Left lung (tissue), 10 donors: ENCODE results near the gene TIPARP. TPM values are rescaled to one million over a fixed set of nuclear protein-coding genes. Genes with fewer than 3 reads are reported as not detected.
"Not testable (repeated sequence)": the region's sequence is repeated elsewhere in the genome, so short reads cannot be mapped to it uniquely, and the experiment has no call there.

Experiments used
- ATAC-seq: fragments of 200-7000 bp; cut with Tn5 transposase; one replicate; pipeline ENCODE4 v1.9.1; 2020; ENCODE audit warnings: moderate library complexity
- DNase-seq, 4 donors: peaks; one replicate each; pipeline ENCODE4 v3.0.0-alpha.2; 2013 to 2020
- H3K27ac ChIP-seq, 2 donors: fragments of 200-600 bp; sonication (generic) in 1 of 2; one replicate each; pipeline versions ENCODE4 v1.5.0 to v1.8.0; 2020 to 2021
- H3K27me3 ChIP-seq, 2 donors: fragments of 200-600 bp; sonication (generic) in 1 of 2; one replicate each; pipeline versions ENCODE4 v1.5.0 to v1.8.0; 2020 to 2021
- H3K36me3 ChIP-seq, 2 donors: fragments of 200-600 bp; sonication (generic) in 1 of 2; one replicate each; pipeline versions ENCODE4 v1.5.0 to v1.8.0; 2020 to 2021
- H3K4me1 ChIP-seq, 2 donors: fragments of 200-600 bp; one replicate each; pipeline ENCODE4 v1.8.0; 2021
- H3K4me3 ChIP-seq, 2 donors: fragments of 200-600 bp; sonication (generic) in 1 of 2; one replicate each; pipeline versions ENCODE4 v1.5.0 to v1.8.0; 2020 to 2021; ENCODE audit warnings: mild to moderate bottlenecking in 1 of 2
- H3K9me3 ChIP-seq, 2 donors: fragments of 200-600 bp; sonication (generic) in 1 of 2; one replicate each; pipeline versions ENCODE4 v1.5.0 to v1.8.0; 2020 to 2021
- intact Hi-C, 2 donors: fragments of 100-400 bp; cut with DNase I; formaldehyde crosslinking; loops; one replicate each; pipeline versions ENCODE4 v1.11.2 to v1.14.2; 2022
- polyA plus RNA-seq, 6 donors: library from polyadenylated mRNA; unstranded; fragments of 120-200 nt; gene quantifications; one replicate each; pipeline ENCODE4 v1.2.1, GENCODE V29; 2013; ENCODE audit not compliant: insufficient read length in 6 of 6
- total RNA-seq, 2 donors: library from RNA; stranded (reverse); fragmentation: NEBNext Ultra II Directional; extraction: Animal tissue kit (Norgen Biotek cat#: 25700); gene quantifications; one replicate each; pipeline ENCODE4 v1.2.1, GENCODE V29; 2021
- TF ChIP-seq, protein P1 (sequence below), 2 donors: fragments of 200-600 bp; sonication (generic) in 1 of 2; IDR thresholded peaks; one replicate each; pipeline versions ENCODE4 v1.5.0 to v1.8.0; 2021; ENCODE audit warnings: antibody characterized with exemption in 2 of 2
- donor health status: DM: no; HTN: yes; CAD: no.
- donor health status: DM: no; HTN: no; CAD: no.

The TIPARP gene
- total and polyA plus RNA-seq, 8 donors, result 21.0 to 49.5 (median 28.1) TPM

DNA sequence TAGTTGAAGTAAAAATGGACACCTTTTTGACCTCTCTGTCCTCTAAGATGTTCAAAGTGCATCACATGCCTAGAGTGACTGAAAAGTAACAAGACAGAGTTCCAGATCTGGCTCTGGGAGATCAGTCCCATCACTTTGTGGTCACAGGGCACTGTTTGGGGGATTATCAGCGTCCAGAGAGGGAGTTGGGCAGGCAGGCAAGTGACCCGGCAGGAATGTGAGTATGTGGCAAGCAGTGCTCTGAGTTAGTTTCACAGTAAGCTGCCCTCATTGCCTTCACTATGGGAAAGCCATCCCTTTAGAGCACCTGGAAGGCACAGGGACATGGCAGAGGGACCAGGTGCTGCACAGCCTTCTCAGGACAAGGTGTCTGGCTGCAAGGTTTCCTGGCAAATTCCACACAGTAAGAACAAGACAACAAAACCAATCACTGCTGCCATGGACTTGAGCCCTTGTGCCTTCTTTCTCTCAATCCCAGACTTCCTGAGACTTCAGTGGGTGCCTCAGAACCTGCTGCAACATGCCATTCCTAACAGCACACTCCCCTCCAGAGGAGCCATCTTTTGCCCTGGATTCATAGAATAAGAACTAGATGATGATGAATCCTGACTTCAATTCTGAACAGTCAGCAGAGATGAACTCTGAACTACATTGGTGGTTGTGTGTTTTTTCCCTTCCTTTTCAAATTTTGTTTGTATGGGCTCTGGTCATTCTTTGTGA, 55.2 kb downstream of the TIPARP start:
- H3K4me1 ChIP-seq, result no peaks in the 10 kb centered on the region
- no peak overlapping the region for H3K27ac ChIP-seq
- H3K27me3 ChIP-seq, result no peaks in the 10 kb centered on the region
- H3K36me3 ChIP-seq, result no peaks in the 10 kb centered on the region
- TF ChIP-seq, protein P1, sequence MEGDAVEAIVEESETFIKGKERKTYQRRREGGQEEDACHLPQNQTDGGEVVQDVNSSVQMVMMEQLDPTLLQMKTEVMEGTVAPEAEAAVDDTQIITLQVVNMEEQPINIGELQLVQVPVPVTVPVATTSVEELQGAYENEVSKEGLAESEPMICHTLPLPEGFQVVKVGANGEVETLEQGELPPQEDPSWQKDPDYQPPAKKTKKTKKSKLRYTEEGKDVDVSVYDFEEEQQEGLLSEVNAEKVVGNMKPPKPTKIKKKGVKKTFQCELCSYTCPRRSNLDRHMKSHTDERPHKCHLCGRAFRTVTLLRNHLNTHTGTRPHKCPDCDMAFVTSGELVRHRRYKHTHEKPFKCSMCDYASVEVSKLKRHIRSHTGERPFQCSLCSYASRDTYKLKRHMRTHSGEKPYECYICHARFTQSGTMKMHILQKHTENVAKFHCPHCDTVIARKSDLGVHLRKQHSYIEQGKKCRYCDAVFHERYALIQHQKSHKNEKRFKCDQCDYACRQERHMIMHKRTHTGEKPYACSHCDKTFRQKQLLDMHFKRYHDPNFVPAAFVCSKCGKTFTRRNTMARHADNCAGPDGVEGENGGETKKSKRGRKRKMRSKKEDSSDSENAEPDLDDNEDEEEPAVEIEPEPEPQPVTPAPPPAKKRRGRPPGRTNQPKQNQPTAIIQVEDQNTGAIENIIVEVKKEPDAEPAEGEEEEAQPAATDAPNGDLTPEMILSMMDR (IDR thresholded peaks at IDR 0.05), result no peak
- intact Hi-C loops, result no loop called here
- no peaks in the 10 kb centered on the region for H3K9me3 ChIP-seq
- H3K4me3 ChIP-seq, result no peak overlapping the region
- no peak for ATAC-seq
- DNase-seq, result no peak

DNA sequence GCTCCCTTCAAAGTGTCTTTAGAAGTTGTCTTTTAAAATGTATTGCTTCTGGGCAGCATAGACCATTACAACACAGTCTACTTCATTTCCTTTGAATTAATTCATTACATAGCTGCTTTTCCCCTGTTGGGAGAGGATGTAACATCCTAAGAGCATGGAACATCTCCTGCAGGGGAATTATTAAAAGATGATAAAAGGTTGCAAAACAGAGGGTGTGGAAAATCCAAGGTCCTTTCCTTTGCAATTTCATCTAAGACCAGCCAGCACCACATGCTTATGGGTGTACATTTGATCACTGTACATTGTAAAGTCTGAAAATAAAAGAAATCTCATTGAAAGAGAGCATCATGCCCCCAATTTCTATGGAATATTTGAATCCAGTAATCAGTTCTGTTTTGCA, 57.4 kb downstream of the TIPARP start:
- Histone ChIP-seq H3K9me3 (peaks cover 0 to under 1% of the 10 kb centered on the region in 2 donors), H3K4me3 (no peak overlapping the region), H3K27me3 (no peaks in the 10 kb centered on the region), H3K36me3 (no peaks in the 10 kb centered on the region), H3K4me1 (no peaks in the 10 kb centered on the region), H3K27ac (no peak overlapping the region)
- intact Hi-C loops, result no loop called here
- TF ChIP-seq, protein P1 (IDR thresholded peaks at IDR 0.05), result no peak
- DNase-seq, result no peak
- ATAC-seq, result no peak

DNA sequence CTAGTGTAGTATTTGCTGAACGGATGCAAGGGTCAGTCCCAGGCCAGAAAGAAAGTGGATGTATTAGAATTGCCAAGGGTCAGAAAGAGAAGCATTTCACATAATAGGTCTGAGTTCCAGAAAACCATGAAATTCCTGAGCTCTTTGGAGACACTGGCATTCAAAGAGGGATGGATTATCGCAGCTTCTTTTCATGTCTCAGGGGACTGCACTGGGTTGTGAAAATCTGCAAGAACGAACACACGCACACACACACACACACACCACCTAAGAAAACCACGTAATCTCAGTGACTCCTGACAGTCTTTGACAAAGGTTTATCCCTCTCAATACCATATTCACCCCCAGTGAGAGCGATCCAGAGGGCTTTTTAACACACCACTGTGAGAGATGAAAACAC, 57.9 kb downstream of the TIPARP start:
- Histone ChIP-seq H3K4me3 (no peak overlapping the region), H3K9me3 (peaks cover 0 to 2% of the 10 kb centered on the region in 2 donors), H3K27ac (no peak overlapping the region), H3K4me1 (no peaks in the 10 kb centered on the region), H3K36me3 (no peaks in the 10 kb centered on the region), H3K27me3 (no peaks in the 10 kb centered on the region)
- intact Hi-C loops, result no loop called here
- ATAC-seq (no peak), DNase-seq (no peak)
- TF ChIP-seq, protein P1 (IDR thresholded peaks at IDR 0.05), result no peak

DNA sequence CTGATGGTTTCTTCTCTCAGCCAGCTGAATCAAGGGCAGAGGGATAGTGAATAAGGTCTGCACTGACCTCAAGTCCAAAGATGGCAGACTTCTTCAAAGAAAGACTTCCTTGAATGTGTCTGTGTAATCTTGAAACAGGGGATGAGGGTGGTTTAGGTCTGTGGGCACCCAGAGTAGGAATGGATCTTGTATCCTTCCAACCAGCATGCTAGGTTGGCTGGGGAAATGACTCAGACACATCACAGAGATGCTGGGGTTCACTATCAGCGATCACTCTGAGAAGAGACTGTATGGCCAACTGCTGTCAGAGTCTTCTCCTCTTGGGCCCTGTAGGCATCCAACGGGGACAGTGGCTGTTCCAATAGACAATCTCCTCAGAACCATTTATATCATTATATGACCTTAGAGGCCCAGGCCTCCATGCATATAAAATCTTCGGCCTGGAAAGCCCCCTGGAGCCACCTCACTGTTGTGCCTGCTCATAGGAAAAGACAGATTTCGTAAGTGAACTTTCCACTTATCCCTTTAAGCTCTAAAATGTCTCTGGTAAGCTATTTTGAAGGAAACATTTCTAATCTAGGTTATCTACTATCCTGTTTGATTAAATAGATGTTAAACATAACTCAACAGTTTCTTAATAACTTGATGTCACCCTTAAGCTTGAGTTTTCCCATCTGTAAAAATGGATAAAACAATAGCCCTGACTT, 58.5 kb downstream of the TIPARP start:
- intact Hi-C loops, result no loop called here
- TF ChIP-seq, protein P1 (IDR thresholded peaks at IDR 0.05), result no peak
- Histone ChIP-seq H3K4me3 (no peak overlapping the region), H3K27ac (no peak overlapping the region), H3K27me3 (no peaks in the 10 kb centered on the region), H3K4me1 (no peaks in the 10 kb centered on the region), H3K9me3 (peaks cover 0 to 2% of the 10 kb centered on the region in 2 donors), H3K36me3 (no peaks in the 10 kb centered on the region)
- DNase-seq (no peak), ATAC-seq (no peak)

DNA sequence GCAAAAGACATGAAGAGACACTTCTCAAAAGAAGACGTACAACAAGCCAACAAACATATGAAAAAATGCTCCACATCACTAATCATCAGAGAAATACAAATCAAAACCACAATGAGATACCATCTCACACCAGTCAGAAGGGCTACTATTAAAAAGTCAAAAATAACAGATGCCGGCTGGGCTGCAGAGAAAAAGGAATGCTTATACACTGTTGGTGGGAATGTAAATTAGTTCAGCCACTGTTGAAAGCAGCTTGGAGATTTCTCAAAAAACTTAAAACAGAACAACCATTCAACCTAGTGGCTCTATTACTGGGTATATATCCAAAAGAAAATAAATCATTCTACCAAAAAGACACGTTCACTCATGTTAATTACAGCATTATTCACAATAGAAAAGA, 60.3 kb downstream of the TIPARP start:
- H3K9me3 ChIP-seq, H3K4me3 ChIP-seq, ATAC-seq, intact Hi-C loops, H3K27me3 ChIP-seq, DNase-seq, H3K27ac ChIP-seq, H3K4me1 ChIP-seq, H3K36me3 ChIP-seq: not testable (repeated sequence)
